ENCODE results near the gene EEF1AKMT2. TPM values are rescaled to one million over a fixed set of nuclear protein-coding genes. Genes with fewer than 3 reads are reported as not detected.

Gene EEF1AKMT2
- total and polyA plus RNA-seq, 2 of the 13 experiments (the other 11 are each of a cell fraction or from before 2014, with no cell fraction given) = 11.3 to 19.3 TPM

DNA sequence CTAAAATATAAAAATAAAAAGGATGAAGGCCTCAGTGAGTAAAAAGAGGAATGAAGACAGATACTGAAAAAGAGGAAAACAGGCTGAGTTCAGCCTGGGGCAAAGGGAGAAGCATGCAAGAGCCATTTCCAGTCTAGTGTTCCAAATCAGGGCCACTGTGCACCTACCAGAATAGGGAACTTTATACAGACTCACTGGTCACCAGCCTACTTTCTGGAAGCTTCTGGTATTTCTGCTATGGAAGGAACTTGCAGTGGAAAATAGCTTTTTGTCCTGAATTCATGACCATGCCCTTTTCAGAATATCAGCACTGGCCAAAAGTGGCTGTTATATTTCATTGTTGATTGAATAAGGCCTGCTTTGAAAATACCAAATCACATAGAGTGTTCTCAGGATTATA is 38.8 kb upstream of the EEF1AKMT2 start:
- no peak overlapping the region for H3K4me3 ChIP-seq (replicated peaks in 1 of 3; ENCODE audit: insufficient read depth in 1 of 3, low read depth in 2 of 3, low read length in 3 of 3)
- intact Hi-C loops (cut with micrococcal nuclease; ENCODE audit: unreplicated experiment) = no loop called here

More for the DNA sequence above, 38.8 kb upstream of the EEF1AKMT2 start:
- in situ Hi-C loops (cut with HindIII; ENCODE audit: extremely low pct_ligation_motif_present, low pct_unique_long_range_greater_than_20kb) = no loop called here
- Histone ChIP-seq H3K9ac (ENCODE audit: insufficient read depth, low read depth, low read length) (no peak overlapping the region), H2AFZ (ENCODE audit: low read length) (no peak overlapping the region), H3K27ac (ENCODE audit: extremely low read length, insufficient read depth, low read length) (no peak overlapping the region), H3K27me3 (ENCODE audit: control insufficient read depth in 1 of 2, insufficient read depth in 2 of 2, low read length in 2 of 2) (no peaks in the 10 kb centered on the region), H3K36me3 (replicated peaks in 1 of 2; ENCODE audit: control insufficient read depth in 1 of 2, insufficient read depth in 2 of 2, low read length in 2 of 2) (peaks cover 19 to 68% of the 10 kb centered on the region in 2 experiments), H3K4me2 (ENCODE audit: low read depth, low read length) (no peak overlapping the region), H3K79me2 (ENCODE audit: insufficient read depth, low read length) (no peaks in the 10 kb centered on the region), H4K20me1 (ENCODE audit: insufficient read depth, low read length) (no peaks in the 10 kb centered on the region), H3K4me1 (ENCODE audit: insufficient read depth, low read length) (no peaks in the 10 kb centered on the region), H3K9me3 (ENCODE audit: low read length) (no peaks in the 10 kb centered on the region)
- ATAC-seq (no peak), DNase-seq (ENCODE audit: low spot score) (no peak), FAIRE-seq (no peak)
- CTCF ChIA-PET (ENCODE audit: low intra/inter-chr PET ratio, low total read pairs) = no interaction called here
- POLR2A ChIA-PET = interaction anchor here (1.4 kb wide), 1 partner anchor 29 kb away, joined by 3 read pairs; the partner anchor contains the start of gene ABRAXAS2
- no TSS peak for BruUV-seq (replicated peaks)
- TF ChIP-seq RFX5 (IDR thresholded peaks at IDR 0.05; ENCODE audit: low read depth, low read length) (no peak), ZNF282 (IDR thresholded peaks at IDR 0.05; ENCODE audit: partially characterized antibody) (no peak)
- TF ChIP-seq, protein P1, sequence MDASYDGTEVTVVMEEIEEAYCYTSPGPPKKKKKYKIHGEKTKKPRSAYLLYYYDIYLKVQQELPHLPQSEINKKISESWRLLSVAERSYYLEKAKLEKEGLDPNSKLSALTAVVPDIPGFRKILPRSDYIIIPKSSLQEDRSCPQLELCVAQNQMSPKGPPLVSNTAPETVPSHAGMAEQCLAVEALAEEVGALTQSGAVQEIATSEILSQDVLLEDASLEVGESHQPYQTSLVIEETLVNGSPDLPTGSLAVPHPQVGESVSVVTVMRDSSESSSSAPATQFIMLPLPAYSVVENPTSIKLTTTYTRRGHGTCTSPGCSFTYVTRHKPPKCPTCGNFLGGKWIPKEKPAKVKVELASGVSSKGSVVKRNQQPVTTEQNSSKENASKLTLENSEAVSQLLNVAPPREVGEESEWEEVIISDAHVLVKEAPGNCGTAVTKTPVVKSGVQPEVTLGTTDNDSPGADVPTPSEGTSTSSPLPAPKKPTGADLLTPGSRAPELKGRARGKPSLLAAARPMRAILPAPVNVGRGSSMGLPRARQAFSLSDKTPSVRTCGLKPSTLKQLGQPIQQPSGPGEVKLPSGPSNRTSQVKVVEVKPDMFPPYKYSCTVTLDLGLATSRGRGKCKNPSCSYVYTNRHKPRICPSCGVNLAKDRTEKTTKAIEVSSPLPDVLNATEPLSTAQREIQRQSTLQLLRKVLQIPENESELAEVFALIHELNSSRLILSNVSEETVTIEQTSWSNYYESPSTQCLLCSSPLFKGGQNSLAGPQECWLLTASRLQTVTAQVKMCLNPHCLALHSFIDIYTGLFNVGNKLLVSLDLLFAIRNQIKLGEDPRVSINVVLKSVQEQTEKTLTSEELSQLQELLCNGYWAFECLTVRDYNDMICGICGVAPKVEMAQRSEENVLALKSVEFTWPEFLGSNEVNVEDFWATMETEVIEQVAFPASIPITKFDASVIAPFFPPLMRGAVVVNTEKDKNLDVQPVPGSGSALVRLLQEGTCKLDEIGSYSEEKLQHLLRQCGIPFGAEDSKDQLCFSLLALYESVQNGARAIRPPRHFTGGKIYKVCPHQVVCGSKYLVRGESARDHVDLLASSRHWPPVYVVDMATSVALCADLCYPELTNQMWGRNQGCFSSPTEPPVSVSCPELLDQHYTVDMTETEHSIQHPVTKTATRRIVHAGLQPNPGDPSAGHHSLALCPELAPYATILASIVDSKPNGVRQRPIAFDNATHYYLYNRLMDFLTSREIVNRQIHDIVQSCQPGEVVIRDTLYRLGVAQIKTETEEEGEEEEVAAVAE (CRISPR knock-in tag; IDR thresholded peaks at IDR 0.05; ENCODE audit: borderline replicate concordance) = no peak
- TF ChIP-seq, protein P2, sequence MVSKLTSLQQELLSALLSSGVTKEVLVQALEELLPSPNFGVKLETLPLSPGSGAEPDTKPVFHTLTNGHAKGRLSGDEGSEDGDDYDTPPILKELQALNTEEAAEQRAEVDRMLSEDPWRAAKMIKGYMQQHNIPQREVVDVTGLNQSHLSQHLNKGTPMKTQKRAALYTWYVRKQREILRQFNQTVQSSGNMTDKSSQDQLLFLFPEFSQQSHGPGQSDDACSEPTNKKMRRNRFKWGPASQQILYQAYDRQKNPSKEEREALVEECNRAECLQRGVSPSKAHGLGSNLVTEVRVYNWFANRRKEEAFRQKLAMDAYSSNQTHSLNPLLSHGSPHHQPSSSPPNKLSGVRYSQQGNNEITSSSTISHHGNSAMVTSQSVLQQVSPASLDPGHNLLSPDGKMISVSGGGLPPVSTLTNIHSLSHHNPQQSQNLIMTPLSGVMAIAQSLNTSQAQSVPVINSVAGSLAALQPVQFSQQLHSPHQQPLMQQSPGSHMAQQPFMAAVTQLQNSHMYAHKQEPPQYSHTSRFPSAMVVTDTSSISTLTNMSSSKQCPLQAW (CRISPR knock-in tag; IDR thresholded peaks at IDR 0.05) = no peak
